Measurements from ENCODE around the gene PTPRB.
"Not testable (repeated sequence)": the region's sequence is repeated elsewhere in the genome, so short reads cannot be mapped to it uniquely, and the experiment has no call there.

PTPRB gene

GRCh38 chr12:70540996-70541395, 96.2 kb downstream of the PTPRB start:
- DNase-seq (ENCODE audit: low read depth, low spot score): no peak

DNA sequence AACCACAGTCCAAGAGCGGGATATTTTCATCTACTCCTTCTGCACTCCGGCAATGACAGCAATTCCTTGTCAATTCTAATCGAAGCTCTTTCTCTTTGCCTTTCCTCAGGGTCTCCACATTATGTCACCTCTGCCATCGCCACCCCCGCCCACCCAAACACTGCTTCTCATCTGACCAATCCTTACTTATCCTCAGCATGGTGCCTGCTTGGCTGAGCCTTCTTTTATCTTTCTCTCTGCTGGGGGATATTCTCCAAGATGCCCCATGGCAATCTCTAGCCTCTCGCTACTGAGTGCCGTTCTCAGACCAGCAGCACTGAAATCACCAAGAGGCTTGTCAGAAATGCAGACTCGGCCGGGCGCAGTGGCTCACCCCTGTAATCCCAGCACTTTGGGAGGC, 100.6 kb downstream of the PTPRB start:
- no peak for DNase-seq (ENCODE audit: low read depth, low spot score)

- DNase-seq (ENCODE audit: low read depth, low spot score): no peak
Observed at GRCh38 chr12:70535896-70536374, 101.3 kb downstream of the PTPRB start.

GRCh38 chr12:70534466-70534865, 102.8 kb downstream of the PTPRB start:
- no peak for DNase-seq (ENCODE audit: low read depth, low spot score)

- no peak for DNase-seq (ENCODE audit: low read depth, low spot score)
Observed at GRCh38 chr12:70529647-70530046, 107.6 kb downstream of the PTPRB start.

DNA sequence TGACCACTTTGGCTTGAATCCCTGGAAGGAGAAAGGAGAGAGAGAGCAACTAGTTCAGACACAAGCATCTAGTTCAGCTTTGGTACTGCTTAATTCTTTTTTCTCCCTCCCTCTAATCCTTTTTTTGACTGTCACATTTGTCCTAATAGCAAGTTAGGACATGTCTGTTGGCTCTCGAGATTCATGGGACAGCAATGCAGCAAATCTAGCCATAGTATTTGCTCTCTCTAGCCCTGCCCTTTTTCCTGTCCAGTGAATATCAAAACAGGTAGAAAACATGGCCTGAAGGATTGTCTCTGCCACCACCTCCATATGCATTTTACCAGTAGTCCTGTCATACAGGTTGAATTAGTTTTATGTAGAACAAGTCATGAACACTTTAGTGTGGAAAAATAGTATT, 116.4 kb downstream of the PTPRB start:
- DNase-seq (ENCODE audit: low read depth, low spot score): no peak

DNA sequence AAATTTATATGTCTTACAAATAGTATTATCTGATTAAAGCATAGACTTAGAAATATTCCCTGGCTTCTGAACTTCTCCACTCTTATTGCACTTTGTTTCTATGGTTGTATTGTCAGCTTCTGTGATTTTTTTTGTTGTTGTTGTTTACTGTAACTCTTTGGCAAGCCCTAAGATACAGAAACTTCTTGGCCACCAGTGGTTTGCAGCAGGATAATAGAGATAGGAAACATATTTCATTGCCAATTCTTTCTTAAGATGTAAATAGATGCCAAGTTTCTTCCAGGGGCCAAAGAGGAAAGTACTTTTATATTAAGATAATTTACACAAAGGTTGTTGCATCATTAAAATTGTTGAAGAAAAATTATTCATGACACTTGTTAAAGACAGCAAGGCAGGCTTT, 123.8 kb downstream of the PTPRB start:
- no peak for DNase-seq (ENCODE audit: low read depth, low spot score)

GRCh38 chr12:70508178-70508577, 129.1 kb downstream of the PTPRB start:
- DNase-seq (ENCODE audit: low read depth, low spot score): no peak

DNA sequence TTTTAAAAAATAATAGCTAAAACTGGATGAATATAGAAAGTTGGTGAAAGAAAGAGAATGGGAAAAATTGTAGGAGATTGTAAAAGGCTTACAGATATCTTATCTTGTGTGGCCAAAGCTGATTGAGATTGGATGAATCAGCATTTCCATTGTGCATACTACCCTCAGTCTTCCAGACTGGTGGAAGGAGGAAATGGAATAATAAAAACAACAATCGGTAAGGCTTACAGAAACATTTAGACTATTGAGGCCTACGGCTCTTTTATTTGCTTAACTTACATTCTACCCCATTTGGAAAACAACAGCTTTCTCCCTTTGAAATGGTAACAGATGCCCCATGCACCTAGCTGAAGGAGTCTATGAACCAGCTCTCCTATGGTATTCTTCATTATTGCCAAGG, 129.8 kb downstream of the PTPRB start:
- DNase-seq (ENCODE audit: low read depth, low spot score): no peak

- no peak for DNase-seq (ENCODE audit: low read depth, low spot score)
Observed at GRCh38 chr12:70497508-70497907, 139.7 kb downstream of the PTPRB start.

DNA sequence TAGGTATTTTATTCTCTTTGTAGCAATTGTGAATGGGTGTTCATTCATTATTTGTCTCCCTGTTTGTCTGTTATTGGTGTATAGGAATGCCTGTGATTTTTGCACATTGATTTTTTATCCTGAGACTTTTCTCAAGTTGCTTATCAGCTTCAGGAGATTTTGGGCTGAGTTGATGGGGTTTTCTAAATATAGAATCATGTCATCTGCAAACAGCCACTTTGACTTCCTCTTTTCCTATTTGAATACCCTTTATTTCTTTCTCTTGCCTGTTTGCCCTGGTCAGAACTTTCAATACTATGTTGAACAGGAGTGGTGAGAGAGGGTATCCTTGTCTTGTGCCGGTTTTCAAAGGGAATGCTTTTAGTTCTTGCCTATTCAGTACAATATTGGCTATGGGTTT, 144.3 kb downstream of the PTPRB start:
- not testable (repeated sequence) for DNase-seq (ENCODE audit: low read depth, low spot score)

GRCh38 chr12:70490928-70491327, 146.3 kb downstream of the PTPRB start:
- not testable (repeated sequence) for DNase-seq (ENCODE audit: low read depth, low spot score)

GRCh38 chr12:70487440-70487839, 149.8 kb downstream of the PTPRB start:
- DNase-seq (ENCODE audit: low read depth, low spot score): no peak

DNA sequence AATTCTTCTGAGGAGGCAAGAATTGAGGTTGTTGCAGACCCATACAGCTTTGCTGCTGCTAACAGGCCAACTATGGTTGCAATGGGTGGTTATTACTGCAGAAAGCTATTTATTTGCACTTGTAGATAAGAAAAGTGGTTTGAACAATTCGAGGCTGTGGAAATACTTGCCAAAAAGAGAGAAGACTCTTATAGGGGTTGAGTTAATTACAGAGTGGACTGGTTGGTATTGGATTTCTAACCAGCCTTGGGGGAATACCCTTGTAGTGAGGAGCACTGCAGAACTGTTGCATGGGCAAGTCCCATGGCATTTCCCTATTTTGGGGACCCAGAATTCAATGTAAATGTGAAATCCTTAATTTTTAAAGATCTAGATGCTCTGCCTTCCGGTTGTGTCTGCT, 150.6 kb downstream of the PTPRB start:
- DNase-seq (ENCODE audit: low read depth, low spot score): no peak

DNA sequence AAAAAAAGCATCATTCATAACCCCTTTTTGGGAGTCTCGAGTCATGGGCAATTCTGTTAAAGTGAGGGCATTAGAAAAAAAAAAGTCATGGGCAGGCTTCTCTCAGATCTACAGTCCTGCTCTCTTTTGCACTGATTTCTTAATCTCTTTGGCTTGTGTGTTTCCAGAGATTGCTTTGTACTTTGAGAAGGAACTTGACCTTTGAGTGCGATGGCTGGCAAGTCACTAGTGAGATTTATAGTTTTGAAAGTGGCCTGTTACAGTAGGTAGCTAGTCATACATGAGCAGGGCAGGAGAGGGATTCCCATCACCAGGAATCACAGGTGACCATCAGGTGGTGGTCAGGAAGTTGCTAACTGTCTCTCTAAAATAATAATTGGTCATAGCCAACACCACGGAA, 151.5 kb downstream of the PTPRB start:
- no peak for DNase-seq (ENCODE audit: low read depth, low spot score)

DNA sequence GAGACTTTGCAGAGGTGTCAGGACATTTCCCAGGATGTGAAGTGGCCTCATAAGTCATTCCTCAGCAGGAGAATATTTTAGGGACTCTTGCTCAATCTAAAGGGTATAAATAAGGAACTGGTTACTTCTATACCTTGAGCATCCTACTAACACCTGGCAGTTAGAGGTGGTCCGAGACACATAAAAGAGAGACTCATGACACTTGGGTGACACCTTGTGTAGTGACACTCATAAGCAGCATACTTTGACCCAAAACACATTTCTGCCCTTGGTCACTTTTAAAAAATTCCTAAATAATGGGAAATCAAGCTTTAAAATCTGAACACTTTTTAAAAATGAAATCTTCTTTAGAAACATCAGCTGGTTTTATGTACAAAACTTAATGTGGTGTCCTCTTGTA, 152.8 kb downstream of the PTPRB start:
- DNase-seq (ENCODE audit: low read depth, low spot score): no peak

GRCh38 chr12:70482764-70483163, 154.5 kb downstream of the PTPRB start:
- DNase-seq (ENCODE audit: low read depth, low spot score): no peak

GRCh38 chr12:70469221-70469820, 167.9 kb downstream of the PTPRB start:
- no peak for DNase-seq (ENCODE audit: low read depth, low spot score)

- DNase-seq (ENCODE audit: low read depth, low spot score): no peak
Observed at GRCh38 chr12:70468741-70469140, 168.5 kb downstream of the PTPRB start.

- DNase-seq (ENCODE audit: low read depth, low spot score): no peak
Observed at GRCh38 chr12:70467918-70468733, 169.1 kb downstream of the PTPRB start.

- DNase-seq (ENCODE audit: low read depth, low spot score): no peak
Observed at GRCh38 chr12:70467476-70467875, 169.8 kb downstream of the PTPRB start.

DNA sequence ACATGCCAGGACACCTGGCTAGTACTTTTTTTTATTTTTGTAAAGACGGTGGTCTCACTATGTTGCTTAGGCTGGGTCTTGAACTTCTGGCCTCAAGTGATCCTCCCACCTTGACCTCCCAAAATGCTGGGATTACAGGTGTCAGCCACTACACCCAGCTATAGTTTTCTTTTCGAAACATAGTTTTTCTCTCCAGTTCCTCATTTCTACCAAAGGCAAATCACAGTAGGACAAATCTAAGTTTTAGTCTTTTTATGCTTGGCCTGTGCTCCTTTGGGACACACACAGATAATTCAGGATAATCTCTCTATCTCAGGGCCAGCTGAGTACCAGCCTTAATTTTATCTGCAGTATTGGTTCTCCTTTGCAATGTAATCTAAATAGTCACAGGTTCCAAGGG, 170.5 kb downstream of the PTPRB start:
- no peak for DNase-seq (ENCODE audit: low read depth, low spot score)

All from activated CD4-positive, CD25-positive, alpha-beta regulatory T cell treated with anti-CD3 and anti-CD28 coated beads, Interleukin-2, amount 50 U/mL, for 16 hours (primary cell).